A673 (cell line): Measurements from ENCODE around the gene TYRO3.

Experiments used
- CTCF ChIP-seq: fragments of 300-800, 200-600 bp; sonication (generic); conservative IDR thresholded peaks from 2 replicates; pipeline ENCODE4 v1.5.1; 2017; ENCODE audit warnings: low read depth, mild to moderate bottlenecking, antibody characterized with exemption, low read length, moderate library complexity, mixed read lengths
- EZH2 ChIP-seq: fragments of 200-600 bp; sonication (generic); IDR thresholded peaks from 2 replicates; pipeline ENCODE4 v1.6.1; 2017; ENCODE audit warnings: borderline replicate concordance, low read depth, mild to moderate bottlenecking, mixed read lengths, antibody characterized with exemption, low read length; ENCODE audit not compliant: poor library complexity, severe bottlenecking

DNA sequence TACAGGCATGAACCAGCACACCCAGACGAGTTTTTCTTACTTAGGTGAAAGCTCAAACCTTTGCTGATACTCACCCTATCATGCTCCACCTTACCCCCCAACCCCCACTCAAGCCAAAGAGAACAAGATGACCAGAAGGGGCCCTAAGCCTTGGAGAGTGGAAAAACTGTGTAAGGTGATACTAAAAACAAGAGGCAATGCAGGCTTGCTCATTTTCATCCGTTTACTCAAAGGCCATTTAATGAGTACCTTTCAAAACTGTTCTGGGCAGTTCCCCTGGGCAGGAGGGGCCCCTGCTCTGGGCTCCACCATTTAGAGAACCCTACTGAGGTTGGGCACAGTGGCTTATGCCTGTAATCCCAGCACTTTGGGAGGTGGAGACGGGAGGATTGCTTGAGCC is 6.7 kb downstream of the TYRO3 start:
- TF ChIP-seq CTCF (no peak), EZH2 (no peak)
